HG02642 (cell line): ENCODE data around the gene JAKMIP3.

Experiments used
- ATAC-seq: cut with Tn5 transposase; IDR thresholded peaks from one replicate; pipeline ENCODE4 v1.9.1; 2021; ENCODE audit warnings: mild to moderate bottlenecking; ENCODE audit not compliant: unreplicated experiment, poor library complexity

JAKMIP3 gene

DNA sequence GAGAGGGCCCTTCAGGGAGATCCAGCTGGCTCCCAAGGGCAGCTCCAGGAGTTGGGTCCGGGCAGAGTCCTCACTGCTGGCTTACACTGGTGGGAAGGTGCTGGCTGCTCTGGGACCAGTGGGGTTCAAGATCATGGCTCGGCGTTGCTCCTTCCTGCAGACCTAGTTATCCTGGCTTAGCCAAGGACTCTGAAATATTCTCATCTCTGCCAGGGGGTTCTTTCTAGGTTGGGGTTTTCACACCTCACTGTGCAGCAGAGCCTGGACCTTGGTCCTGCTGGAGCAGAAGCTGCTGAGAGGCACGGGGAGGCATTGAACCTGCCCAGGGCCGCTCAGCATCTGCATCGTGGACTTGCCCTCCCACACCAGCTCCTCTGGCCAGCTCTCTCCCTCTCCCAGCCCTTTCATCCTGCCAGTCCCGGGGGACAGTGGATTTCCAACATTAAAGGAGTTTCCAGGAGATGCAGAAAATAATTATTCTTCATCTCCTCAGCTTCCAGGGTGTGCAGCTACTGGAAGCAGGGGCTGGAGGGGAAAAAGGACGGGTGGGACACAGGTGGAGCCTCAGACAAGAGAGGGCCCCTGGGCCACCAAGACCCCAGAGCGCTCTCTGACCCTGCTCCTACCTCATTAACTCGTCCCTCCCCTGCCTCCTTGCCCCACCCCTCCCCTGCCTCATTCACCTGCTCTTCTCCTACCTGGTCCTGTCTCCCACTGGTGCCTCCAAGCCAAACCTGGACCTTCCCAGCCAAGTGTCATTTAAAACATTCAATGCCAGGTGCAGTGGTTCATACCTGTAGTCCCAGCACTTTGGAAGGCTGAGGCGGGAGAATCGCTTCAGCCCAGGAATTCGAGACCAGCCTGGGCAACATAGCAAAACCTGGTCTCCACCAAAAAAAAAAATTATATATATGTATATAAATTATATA lies 42.5 kb downstream of the JAKMIP3 start:
- ATAC-seq: no peak

DNA sequence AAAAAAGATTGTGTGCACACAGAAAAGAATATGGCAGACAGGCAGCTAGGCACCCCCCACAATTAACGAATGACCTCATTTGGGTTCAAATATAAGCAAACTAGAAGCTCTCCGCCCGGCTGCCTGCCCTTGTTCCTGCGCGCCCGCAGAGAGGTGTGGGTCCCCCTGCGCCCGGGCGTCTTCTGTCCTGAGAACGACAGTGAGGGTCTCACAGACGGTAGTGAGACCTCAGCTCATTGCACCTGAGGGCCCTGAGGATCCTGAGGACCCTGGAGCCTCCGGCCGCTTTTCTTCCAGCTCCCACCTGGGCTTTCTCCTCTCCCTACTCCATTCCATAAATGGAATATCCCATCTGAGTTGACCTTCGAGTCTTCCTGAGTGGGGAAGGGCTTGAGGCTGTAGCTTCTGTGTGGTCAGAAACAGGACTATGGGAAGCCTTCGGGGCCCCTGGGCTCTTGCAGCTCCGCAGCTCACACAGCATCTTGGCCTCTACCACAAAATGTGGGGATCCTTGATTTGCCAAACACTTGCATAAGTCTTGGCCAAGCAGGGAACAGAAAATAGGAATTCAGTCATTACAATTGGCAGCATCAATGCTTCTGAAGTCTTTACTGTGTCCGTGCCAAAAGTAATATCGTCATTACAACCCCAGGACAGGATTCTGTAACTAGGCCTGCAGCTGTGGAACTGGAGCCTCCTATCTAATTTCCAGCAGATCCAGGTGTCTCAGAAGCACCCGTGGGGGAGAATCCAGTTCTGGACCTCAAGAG lies 43.8 kb downstream of the JAKMIP3 start:
- no peak for ATAC-seq

DNA sequence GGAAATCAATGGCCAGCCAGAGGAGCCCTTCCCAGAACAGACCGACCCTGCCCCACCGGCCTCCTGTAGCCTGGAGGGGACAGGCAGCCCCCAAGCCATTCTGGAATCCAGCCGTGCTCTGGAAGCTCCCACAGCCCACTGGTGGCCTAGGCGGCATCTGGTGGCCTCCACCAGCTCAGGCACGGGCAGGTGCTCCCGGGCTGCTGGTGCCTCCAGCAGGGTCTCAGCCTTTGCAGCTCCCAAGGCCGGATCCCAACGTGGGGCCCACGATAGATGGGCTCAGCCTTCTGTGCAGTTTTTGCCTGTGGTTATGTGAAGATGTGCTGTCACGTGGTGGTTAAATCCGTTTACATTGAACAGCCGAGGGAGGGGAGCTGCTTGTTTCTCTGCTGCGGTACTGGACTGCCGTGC lies 44.4 kb downstream of the JAKMIP3 start:
- no peak for ATAC-seq

DNA sequence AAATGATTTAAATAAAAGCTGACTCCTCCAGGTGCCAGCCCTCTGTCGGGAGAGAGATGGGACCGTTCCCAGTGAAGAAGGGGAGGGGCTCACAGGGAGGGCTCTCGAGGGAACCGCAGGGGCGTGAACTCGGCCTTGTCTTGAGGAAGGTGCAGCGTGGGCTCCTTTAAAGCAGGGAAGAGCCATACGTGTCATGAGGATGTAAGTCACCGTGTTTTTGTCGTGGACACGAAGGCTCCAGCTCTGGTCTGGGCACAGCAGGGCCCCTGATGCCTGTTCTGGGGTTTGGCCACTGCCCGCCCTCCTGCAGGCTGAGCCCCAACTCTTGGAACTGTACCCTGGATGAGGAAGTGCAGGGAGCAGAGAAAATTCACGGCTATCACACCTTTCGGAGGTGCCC lies 45.0 kb downstream of the JAKMIP3 start:
- no peak for ATAC-seq

DNA sequence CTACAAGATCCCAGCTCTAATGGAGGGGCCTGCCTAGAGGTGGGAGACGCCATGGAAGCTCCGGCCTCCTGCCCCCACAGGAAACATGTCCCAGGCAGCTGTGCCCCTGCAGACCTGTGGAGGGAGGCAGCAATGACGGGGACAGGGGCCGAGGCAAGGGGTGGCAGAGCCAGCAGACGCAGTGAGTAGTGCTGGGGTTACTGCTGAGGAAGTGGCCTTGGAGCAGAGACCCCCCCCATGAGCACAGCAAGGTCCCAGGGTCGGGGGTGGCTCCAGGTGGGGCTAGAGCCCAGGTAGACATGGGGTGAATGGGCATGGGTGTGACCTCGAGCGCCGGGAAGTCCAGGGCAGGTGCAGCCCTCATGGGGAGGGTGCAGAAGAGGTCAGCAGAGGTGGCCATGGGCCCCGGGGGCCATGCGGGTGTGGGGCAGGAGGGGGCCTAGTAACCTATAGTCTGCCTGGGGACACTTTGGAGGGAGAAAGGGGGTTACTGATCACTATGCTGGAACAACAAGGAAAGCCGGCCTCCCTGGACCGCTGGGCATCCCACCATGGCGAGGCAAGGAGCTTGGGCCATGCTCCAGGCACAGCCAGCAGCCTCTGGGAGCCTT lies 45.5 kb downstream of the JAKMIP3 start:
- ATAC-seq: no peak

DNA sequence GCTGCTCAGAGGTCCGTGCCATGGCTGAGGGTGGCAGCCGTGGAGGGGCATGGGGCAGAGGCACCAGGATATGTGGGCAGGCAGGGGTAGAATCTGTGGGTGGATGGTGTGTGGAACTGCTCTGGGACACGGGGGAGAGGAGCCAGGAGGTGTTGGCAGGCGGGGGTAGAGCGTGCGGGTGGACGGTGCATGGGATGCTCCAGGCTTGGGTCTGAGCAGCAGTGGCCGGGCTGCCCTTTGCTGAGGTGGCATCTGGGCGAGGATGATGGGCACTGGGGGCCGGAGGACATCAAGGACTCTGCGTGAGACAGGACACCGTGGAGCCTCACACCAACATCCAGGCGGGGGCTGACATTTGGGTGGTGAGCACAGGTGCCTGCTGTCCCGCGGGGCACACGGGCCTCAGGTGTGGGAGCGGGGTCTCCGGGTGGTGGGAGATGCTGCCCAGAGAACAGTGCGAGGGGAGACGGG lies 46.2 kb downstream of the JAKMIP3 start:
- no peak for ATAC-seq

DNA sequence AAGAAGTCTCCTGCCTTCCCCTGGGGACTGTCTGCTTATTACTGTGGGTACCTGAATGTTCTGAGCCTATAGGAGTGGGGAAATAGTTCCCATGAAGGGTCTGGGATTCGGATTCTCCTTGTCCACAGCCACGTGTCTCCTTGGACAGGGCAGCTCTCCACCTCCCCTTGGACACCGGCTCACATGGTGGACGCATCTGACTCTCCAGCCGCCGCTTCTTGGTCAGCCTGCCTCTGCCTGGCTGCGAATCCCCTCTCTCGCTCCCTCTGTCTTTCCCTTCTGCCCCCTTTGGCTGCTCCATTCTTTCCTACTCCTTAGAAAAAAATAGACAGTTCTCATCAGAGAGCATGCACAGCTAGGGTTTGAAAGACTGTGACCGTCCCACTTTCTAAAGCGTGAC lies 46.9 kb downstream of the JAKMIP3 start:
- ATAC-seq: no peak

DNA sequence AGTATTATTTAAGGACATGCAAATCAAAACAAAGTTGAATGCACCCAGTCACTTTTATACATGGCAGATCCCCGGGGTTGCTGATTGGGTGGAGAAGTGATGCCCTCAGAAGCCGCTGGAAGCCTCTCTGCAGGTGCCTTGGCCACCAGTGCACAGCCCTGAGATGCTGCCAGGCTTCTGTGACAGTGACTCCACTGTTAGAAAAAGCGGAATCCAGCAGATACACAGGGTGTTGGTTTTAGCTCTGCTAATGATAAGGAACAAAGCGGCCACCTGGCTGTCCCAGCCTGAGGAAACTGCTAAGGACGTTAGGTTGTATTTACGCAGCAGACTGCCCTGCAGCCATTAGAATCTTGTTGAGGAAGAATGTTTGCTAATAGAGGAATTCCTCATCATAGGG lies 47.5 kb downstream of the JAKMIP3 start:
- ATAC-seq: no peak

DNA sequence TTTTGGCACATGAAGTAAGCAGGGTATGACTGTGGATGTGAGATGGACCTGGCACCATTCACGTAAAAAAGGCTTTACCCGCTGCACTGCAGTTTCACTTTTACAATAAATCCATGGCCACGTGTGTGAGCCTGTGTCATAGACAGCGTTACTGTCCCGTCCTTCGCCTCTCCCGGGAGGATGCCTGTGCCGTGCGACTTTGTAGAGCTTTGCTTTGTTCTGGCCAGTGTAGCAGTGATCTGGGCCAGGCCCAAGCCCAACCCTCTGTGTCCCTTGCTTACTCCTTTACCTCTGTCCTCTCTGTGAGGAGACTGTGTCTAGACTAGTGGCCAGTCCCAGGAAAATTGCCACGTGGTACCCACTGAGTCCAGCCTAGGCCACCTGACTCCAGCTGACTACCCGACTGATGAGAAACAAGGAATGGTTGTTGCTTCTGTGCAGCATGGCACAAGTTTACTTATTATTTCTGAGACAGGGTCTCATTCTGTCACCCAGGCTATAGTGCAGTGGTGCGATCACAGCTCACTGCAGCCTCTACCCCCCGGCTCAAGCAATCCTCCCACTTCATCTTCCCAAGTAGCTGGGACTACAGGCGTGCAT lies 48.1 kb downstream of the JAKMIP3 start:
- no peak for ATAC-seq

DNA sequence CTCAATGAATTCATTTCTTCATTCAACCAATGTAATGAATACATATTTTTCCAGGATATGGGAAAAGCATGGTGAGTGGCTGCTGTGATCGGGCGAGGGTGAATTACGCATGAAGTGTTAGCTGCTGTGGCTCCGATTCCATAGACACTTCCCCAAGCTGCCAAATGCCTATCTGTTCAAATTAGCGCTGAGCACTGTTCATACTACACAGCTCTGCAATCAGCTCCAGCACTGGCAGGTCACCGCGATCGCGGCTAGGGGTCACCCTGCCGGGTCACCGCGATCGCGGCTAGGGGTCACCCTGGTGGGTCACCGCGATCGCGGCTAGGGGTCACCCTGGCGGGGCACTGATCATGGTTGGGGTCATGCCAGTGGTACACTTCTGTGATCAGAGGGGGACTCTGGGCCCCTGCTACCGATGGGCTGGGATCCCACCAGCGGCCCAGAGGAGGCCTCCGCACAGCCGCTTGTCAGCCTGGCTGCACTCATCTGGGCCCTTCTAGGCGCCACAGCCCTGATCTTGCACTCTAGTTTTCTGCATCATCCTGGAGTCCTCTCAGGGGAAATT lies 49.3 kb downstream of the JAKMIP3 start:
- ATAC-seq: no peak
